HG02973 (cell line): ENCODE data around the gene DHX34.

Source experiments
- ATAC-seq: cut with Tn5 transposase; IDR thresholded peaks from one replicate; pipeline ENCODE4 v1.9.1; 2021; ENCODE audit warnings: moderate library complexity; ENCODE audit not compliant: unreplicated experiment

DHX34 gene

GRCh38 chr19:47415953-47416642, 67.0 kb downstream of the DHX34 start:
- ATAC-seq, result no peak

- ATAC-seq, result no peak
These were observed 67.5 kb downstream of the DHX34 start for GRCh38 chr19:47416643-47416985.

- no peak for ATAC-seq
These were observed 68.1 kb downstream of the DHX34 start for GRCh38 chr19:47417107-47417745.

- no peak for ATAC-seq
These were observed 68.9 kb downstream of the DHX34 start for GRCh38 chr19:47417746-47418691.

- ATAC-seq, result no peak
These were observed 69.5 kb downstream of the DHX34 start for GRCh38 chr19:47418692-47419029.

GRCh38 chr19:47419030-47419783, 70.1 kb downstream of the DHX34 start, which contains the start of gene MEIS3:
TSS of gene MEIS3 (minus strand) at chr19:47419527. CDS start at chr19:47419081, 446 bp downstream.
- no peak for ATAC-seq

- ATAC-seq, result no peak
These were observed 70.7 kb downstream of the DHX34 start for GRCh38 chr19:47419789-47420188.

- no peak for ATAC-seq
These were observed 72.2 kb downstream of the DHX34 start for GRCh38 chr19:47421244-47421786.

GRCh38 chr19:47421844-47422395, 72.8 kb downstream of the DHX34 start:
- ATAC-seq, result no peak

- no peak for ATAC-seq
These were observed 73.5 kb downstream of the DHX34 start for GRCh38 chr19:47422417-47423163.

- no peak for ATAC-seq
These were observed 74.2 kb downstream of the DHX34 start for GRCh38 chr19:47423203-47423882.

- no peak for ATAC-seq
These were observed 78.4 kb downstream of the DHX34 start for GRCh38 chr19:47427241-47428176.

GRCh38 chr19:47428177-47428894, 79.2 kb downstream of the DHX34 start:
- ATAC-seq, result no peak

GRCh38 chr19:47429140-47429793, 80.2 kb downstream of the DHX34 start:
- ATAC-seq, result no peak

- ATAC-seq, result no peak
These were observed 81.1 kb downstream of the DHX34 start for GRCh38 chr19:47430041-47430802.

GRCh38 chr19:47432091-47432490, 83.0 kb downstream of the DHX34 start:
- ATAC-seq, result no peak
